ENCODE results near the gene ZNF541. TPM values are rescaled to one million over a fixed set of nuclear protein-coding genes. Genes with fewer than 3 reads are reported as not detected.

The ZNF541 gene
- total and polyA plus RNA-seq, 2 donors (not counting 3 experiments of a cell fraction or from before 2014, with no cell fraction given): 0.03 to 0.13 TPM

- CTCF ChIA-PET: interaction anchor here (1.9 kb wide), 1 partner anchor 80 kb away, joined by 6 read pairs; no protein-coding TSS in a partner anchor
- FAIRE-seq (peak; percentile 75), DNase-seq (ENCODE audit: low read depth, low spot score) (peak; percentile 27)
- TF ChIP-seq POLR2AphosphoS5 (IDR thresholded peaks at IDR 0.05; ENCODE audit: insufficient read depth, low read depth, low read length): peak; percentile 67
- TF ChIP-seq FOS (IDR thresholded peaks at IDR 0.05; ENCODE audit: borderline replicate concordance, insufficient read depth, low read length): peak; percentile 67
- TF ChIP-seq POLR2A (IDR thresholded peaks at IDR 0.05; ENCODE audit: low read depth, low read length): no peak
- no peak for TF ChIP-seq EZH2 (IDR thresholded peaks at IDR 0.05; ENCODE audit: borderline replicate concordance, low read depth, low read length, severe bottlenecking)
- TF ChIP-seq GATA2 (IDR thresholded peaks at IDR 0.05; ENCODE audit: insufficient read depth, insufficient read length, low read depth, low read length): peak; percentile 54
- no peak for TF ChIP-seq MAX (IDR thresholded peaks at IDR 0.05; ENCODE audit: insufficient read depth, insufficient read length)
- no peak for TF ChIP-seq CTCF (IDR thresholded peaks at IDR 0.05; ENCODE audit: extremely low read depth in 1 of 2, insufficient read depth in 1 of 2, low read depth in 1 of 2, low read length in 2 of 2)
- TF ChIP-seq MYC (IDR thresholded peaks at IDR 0.05; ENCODE audit: low read depth, low read length): no peak
- TF ChIP-seq JUN (IDR thresholded peaks at IDR 0.05; ENCODE audit: borderline replicate concordance, insufficient read depth, insufficient read length, low read depth): no peak
- Histone ChIP-seq H3K9ac (replicated peaks; ENCODE audit: extremely low read depth, insufficient read depth, low read length) (no peak overlapping the region), H3K9me3 (replicated peaks; ENCODE audit: control insufficient read depth, insufficient read depth, low read length) (no peaks in the 10 kb centered on the region), H3K4me2 (ENCODE audit: insufficient read depth, low read length) (peak overlapping the region; percentile 25), H3K27me3 (ENCODE audit: control insufficient read depth in 2 of 2, insufficient read depth in 2 of 2, low read length in 2 of 2) (no peaks in the 10 kb centered on the region), H3K79me2 (ENCODE audit: control insufficient read depth, insufficient read depth, low read length) (no peaks in the 10 kb centered on the region), H2AFZ (ENCODE audit: low read depth, low read length) (peak overlapping the region; percentile 32), H3K9me1 (replicated peaks; ENCODE audit: control insufficient read depth, extremely low read depth, insufficient read depth, low read length) (no peaks in the 10 kb centered on the region), H4K20me1 (replicated peaks; ENCODE audit: control insufficient read depth, extremely low read depth, insufficient read depth, low read length) (no peaks in the 10 kb centered on the region), H3K36me3 (ENCODE audit: control insufficient read depth in 2 of 2, extremely low read depth in 1 of 2, insufficient read depth in 2 of 2, low read length in 2 of 2) (no peaks in the 10 kb centered on the region), H3K4me3 (replicated peaks in 1 of 3; ENCODE audit: insufficient read depth in 1 of 3, low read depth in 1 of 3, low read length in 3 of 3) (no peak overlapping the region), H3K27ac (ENCODE audit: insufficient read depth, low read depth, low read length) (peak overlapping the region; percentile 13), H3K4me1 (ENCODE audit: control insufficient read depth, extremely low read depth, insufficient read depth, low read length) (peaks cover 31% of the 10 kb centered on the region)
- intact Hi-C loops (cut with micrococcal nuclease) (no loop called here), dilution Hi-C loops (cut with MboI; ENCODE audit: extremely low pct_ligation_motif_present, low sequenced_read_pairs) (no loop called here)
- BruUV-seq (replicated peaks): no TSS peak
- POLR2A ChIA-PET: no interaction called here
These were observed 23.0 kb upstream of the ZNF541 start for GRCh38 chr19:47595944-47596343.
